ENCODE measurements around the gene FGF14.

Gene FGF14

DNA sequence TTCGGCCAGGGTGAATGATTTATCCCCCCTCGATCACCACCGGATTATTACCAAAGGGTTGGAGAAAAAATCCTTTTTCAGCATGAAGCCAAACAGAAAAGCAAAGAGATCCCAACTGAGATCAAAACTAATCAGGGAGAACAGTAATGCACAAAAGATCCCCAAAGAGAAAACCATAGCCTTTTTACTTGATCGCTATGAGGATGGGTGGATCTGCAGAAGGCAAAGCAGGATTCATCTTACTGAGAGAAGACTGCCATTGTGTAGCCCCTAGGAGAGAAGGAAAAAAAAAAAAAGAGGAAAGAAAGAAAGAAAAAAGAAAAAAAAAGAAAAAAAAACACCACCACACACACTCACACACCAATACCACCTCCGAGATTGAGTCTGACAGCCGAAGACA lies at the start of gene FGF14:
FGF14 (minus strand) TSS at position 283 of the 400 bp plus-strand sequence.
- no peak for DNase-seq

DNA sequence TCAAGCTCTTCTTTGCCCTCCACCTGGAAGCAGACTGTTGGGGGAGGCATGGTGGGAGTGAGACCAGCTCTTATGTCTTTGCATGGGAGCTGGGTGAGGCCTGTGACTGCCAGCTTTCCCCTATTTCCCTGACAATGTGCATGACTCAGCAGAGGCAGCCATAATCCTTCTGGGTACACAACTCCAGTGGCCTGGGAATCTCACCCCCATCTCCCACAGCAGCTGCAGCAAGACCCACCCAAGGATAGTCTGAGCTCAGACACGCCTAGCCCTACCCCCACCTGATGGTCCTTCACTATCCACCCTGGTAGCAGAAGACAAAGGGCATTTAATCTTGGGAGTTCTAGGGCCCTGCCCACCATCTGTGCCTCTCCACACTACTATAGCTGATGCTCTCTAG lies 41.4 kb upstream of the FGF14 start:
- DNase-seq = no peak

DNA sequence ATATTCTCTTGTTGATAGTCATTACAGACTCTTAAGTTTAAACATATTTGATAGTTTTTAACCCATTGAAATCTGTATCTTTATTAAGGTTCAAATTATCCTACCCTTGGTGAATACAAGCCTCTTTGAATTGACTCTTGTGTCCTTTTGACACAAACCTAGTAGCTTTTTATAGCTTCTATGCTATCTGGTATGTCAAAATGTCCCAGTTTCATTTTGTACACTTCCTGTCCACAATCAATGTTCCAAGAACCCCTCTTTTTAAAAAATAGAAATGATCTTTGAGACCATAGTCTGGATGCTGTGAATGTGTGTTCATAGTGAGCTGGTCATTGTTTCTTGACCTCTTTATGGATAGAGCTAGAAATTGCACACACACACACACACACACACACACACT lies 39.2 kb upstream of the FGF14 start:
- no peak for DNase-seq

DNA sequence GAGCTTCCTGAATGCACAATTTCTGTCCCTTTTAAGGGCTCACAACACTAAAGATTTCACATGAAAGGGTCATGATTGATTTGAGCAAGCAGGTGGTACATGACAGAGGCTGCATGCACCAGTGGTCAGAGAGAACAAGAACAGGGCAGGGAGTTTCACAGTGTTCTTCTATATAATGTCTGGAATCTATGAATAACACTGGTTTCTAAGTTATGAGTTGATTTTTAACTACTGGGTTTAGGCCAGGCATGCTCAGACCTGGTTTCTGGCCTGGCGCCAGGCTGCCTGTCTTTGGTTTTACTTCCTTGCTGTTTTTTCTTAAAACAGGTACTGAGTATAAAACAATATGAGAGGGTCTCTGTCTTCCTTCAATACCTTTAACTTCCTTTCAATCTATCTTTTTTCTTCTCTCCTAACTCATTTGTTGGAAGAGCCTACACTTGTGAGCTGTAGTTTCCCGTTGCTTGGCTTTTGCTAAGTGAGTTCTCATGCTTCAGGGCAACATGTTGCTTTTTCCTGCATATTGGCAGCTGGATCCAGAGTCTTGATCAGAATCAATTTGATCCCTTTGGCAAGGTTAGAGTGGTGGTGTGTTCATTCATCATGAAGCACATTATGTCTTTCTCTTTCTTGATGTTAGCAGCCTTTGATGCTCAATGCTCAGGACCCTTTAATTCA lies 38.5 kb upstream of the FGF14 start:
- no peak for DNase-seq

DNA sequence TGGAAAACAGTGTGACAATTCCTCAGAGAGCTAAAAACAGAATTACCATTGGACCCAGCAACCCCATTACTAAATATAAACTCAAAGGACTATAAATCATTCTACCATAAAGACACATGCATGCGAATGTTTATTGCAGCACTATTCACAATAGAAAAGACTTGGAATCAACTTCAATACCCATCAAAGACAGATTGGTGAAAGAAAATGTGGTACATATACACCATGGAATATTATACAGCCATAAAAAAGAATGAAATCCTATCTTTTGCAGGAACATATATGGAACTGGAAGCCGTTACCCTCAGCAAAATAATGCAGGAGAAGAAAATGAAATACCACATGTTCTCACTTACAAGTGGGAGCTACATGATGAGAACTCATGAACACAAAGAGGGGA lies 20.8 kb upstream of the FGF14 start:
- DNase-seq = no peak

DNA sequence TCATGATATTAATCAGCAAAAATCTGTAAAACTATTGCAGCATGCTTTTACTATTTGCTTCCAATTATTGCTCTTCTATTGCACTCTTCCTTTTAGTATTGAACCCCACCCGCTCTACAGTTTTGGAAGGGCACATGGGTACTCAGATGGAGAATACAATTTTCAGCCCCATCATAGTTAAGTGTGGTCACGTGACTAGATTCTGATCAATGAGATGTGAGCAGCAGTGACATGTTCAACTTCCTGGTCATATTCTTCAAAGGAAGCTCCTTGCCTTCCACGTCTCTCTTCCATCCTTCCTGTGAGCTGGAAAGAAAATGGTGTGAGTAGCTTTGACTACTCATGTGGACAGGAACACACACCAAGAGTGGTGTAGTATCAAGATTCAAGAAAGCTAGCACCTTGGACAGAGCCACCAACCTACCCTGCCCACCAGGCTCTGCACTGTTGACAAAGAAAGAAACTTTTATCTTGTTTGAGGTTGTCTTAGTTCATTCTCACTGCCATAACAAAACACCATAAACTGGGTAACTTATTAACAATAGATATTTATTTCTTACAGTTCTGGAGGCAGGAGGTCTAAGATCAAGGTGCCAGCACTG lies 3.8 kb upstream of the FGF14 start:
- no peak for DNase-seq

DNA sequence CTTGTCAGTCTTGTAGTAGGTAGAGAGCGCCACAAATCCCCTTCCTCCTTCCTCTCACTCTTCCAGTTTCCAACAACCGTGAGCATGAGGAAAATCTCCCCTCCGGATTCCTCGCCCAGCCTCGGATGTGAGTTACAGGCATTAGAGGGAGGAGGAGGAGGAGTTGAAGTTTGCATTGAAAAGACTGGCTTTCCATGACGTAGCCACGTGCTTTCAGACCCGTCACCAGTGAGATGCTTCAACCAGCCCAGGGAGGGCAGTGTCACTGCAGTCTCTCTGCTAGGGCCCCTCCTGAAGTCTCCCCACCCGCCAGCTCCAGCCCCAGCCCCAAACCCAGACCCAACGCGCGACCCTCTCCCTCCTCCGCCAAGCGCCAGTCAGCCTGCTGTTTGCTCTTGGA lies 442 bp upstream of the FGF14 start:
- DNase-seq = no peak

DNA sequence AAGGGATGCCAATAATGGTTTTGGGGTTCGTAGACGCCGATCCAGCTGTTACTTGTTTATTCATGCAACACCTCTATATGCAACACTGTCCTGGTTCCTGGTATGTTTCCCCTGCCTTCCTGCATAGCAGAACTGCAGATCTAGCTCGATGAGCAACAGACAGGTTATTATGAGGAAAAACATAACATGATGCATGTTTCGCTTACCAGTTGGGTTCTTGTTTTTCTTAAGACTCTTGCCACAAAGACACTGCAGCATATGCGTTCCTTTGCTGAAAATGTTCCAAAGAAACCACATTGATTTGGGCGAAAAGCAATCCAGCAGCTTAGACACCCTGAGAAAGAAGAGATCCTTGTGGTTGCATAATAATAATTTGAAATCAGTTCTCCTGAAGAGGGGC lies 583 bp downstream of the FGF14 start:
- DNase-seq = no peak

DNA sequence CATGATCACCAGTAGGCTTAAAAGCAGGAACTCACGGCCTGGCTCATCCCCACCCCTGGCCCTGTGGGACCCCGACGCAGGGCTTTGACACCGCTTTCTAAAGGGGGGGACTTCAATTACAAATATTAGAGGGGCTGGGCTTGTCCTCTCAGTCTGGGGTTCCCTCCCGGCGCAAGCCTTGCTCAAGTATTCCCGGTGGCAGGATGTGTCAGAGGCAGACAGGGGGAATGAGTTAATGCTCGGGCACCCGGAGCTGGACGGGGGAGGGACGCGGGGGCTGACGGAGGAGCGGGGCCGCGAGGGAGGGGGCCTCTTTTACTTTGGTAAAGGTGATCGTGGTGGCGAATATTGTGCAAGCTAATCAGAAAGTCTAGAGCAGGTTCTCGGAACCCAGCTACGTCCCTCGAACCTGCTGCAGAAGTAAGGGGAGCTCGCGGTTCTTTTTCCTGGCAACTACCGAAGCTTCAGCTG lies 1.1 kb downstream of the FGF14 start:
- no peak for DNase-seq

DNA sequence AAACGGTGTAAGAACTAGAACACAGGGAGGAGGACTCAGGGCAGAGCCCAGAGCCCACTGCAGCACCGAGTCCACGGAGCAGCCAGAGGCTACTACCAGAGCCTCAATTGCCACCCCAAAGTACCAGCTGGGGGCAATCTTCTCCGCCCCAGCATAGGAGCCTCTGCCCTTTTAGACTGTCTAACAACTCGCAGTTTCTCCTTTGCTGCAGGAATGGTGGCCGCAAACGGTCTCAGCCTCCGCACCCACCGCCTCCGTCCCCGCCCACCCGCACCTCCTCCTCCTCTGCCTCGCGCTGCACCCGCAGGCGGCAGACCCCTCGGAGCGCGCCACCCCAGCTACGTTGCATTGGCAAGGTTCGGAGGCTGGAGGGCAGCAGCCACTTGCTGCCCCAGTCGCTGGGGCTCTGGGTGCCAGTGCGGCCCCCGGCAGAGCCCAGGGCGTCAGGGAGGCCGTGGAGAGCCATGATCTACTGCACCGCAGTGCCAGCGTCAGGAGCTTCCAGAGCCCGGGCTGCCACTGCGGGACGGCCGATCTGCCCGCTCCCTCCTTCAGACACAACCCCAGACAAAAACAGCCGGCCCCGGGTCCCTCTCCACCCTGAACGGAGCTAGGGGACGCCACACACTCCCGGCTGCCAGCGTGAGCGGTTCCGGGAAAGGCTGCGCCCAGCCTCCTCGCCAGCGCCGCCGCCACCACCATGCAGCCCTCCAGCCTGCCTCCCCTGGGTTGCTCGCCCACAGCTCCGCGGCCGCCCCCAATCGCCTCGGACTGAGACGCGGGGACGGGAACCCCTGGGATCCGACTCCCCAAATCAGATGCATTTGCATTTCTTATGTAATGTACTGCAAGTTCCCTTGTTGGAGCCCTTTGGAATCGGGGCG lies 1.8 kb downstream of the FGF14 start:
- no peak for DNase-seq

DNA sequence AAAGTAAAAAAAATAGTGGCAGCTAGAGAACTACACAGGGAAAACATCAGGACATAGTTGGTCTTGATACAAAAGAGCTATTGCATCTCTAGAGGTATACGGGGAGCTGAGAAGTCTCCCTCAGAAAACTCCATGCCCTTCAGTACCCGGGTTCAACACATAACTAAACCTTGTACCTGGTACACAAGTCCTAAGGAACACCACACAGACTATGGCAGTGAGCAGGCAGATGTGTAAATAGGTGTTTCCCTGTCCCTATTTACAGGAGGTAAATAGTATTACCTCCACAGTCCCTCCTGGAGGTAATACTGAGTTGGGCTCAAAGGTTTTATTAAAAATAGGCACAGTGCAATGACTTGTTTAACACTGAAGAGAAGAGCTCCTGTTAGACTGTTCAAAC lies 5.9 kb downstream of the FGF14 start:
- no peak for DNase-seq

DNA sequence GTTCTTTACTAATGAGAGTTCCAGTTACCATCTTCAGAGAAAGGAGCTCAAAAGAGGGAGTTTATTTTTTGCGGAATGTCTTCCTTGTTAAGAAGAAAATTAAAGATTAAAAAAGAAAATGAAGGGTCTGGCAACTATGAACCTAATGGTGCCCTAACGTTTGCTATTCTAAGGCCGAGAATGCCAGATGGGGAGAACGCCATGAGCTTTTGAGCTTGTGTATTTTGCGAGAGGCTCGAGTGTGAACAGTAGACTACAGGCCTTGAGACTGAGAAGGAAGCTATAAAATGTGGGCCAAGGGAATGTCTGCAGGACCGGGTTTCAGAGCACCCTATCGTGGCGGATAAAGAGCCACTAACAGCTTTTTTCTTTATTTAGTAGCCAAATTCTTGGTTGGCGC lies 6.7 kb downstream of the FGF14 start:
- DNase-seq = no peak

DNA sequence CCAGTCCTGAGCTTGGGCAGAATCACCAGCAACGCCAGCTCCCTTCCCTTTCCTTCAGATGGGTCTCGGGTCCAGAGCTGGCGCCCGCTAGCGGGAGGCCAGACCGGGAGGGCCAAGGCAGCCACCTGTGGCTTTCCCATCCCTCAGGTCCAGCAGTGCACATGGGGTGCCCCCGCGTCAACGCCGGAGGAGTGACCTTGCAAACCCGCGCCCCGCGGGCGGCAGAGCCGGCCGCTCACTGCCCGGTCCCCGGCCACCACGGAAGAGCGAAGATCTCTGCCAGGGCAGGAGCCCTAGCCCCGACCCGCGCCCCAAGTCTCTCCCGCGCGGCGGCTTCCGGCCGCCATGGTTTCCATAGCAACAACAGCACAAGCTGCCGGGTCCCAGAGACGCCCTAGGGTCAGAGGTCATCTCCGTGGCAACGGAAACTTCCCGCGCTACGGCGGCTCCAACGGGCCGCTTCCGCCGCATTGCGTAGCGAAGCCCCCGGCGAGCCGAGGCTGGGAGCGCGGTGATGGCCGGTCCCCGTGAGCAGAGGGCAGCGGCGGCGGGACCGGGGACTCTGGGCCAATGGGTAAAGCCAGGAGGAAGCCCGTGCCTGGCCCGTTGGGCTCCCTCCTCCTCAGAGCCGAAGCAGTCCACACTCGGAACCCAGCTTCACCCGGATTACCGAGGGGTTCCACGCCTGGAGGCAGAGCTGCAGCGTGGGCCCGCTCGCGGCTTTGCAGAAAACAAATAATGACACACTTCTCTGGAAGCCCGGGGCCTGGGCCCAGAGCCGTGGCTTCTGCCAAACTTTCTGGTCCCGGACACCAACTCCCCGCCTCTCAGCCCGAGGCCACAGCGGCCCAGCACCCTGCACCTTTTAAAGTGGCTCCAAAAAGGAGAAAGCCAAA lies 7.4 kb downstream of the FGF14 start:
- peak; percentile 97 for DNase-seq

DNA sequence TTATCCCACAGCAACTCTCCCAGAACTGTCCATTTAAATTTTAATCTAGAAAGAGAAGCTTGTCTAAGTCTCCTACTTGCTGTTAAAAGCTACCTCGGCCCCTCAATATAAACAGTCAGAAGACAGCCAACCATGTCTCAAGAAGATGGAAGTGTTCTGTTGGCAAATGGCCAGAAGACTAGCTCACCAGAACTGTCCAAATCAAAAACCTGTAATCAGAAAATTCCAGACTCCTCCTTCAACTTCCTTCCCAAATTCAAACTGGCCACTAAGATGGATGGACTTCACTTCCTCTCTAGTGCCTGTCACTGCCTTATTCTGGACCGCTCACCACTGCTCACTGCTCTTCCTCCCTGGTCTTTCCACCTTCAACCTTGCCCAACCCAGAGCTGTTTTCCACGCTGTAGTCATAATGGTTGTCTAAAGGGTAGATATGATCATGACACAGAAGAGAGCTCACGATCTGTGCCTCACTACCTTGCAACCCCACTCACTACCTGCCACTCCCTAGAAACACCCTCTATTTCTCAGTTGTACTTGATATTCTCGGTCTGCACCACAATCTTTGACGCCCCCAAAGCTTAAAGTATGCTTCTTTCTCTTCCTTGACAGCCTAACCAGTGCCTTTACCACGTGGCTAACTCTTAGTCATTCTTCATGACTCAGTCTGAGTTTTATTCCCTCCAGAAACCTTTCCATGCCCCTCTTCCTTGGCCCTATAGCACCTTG lies 9.2 kb downstream of the FGF14 start:
- DNase-seq = no peak

DNA sequence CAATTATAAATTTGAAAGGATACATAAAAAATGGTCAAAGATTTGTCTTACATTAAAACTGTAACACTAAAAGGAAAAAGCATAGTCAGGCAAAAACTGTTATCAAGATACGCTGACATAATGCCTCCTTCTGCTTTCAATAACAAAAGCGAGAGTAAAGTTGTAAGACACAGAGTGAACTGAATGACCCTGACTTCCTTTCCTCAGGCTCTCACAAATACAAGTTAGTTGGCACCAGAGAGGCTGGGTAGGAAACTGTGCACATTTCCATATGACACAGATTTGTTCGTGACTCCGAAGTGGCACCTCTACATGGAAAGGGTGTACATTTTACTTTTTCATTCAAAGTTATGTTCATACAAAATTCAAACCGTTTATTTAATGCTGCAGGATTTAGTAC lies 15.4 kb downstream of the FGF14 start:
- no peak for DNase-seq

DNA sequence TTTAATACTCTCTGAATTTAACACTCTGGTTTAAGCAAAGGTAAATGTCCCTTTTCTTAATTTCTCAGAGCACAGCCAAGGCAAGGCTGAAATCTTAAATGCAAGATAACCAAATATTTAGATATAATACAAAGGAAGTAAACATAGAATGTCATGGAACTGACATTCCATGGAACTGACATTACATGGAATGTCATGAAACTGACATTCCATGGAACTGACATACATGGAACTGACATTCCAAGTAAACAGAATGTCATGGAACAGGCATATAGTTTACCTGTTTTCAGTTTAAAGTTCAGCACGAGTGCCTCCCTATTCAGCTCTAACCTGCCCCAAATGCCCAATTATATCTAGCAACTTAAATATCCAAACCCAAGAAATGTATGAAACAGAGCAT lies 21.8 kb downstream of the FGF14 start:
- no peak for DNase-seq

DNA sequence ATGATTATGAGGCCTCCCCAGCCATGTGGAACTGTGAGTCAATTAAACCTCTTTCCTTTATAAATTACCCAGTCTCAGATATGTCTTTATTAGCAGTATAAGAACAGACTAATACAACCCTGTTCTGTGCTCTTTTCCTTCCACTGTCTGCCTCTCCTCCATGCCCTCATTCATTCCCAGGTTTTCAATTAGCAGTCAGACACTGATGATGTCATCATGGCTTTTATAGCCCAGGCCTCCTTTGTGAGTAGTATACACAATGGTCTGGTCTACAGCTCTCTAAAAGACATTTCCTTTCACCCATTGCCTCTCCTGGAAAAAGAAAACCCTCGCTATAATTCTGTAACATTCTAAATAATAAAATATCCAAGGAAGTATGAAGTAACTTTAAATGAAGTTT lies 25.5 kb downstream of the FGF14 start:
- no peak for DNase-seq

DNA sequence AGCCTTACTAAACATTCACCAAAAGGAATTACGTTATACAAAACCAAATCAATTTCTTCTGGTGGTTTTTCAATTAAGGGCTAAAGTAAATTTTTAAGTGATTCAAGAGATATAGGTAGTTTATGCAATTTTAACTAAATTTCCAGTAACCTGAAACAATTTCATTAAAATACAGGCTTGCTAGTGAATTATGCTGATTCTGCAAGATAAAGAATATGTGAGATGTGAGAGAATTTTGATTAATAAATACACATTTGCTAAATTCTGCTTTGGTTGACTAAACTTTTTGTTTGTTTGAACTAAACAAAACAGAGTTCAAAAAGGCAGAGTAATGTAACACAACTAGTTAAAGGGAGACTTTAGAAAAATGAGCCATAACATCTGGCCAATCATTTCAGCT lies 27.1 kb downstream of the FGF14 start:
- DNase-seq = no peak

DNA sequence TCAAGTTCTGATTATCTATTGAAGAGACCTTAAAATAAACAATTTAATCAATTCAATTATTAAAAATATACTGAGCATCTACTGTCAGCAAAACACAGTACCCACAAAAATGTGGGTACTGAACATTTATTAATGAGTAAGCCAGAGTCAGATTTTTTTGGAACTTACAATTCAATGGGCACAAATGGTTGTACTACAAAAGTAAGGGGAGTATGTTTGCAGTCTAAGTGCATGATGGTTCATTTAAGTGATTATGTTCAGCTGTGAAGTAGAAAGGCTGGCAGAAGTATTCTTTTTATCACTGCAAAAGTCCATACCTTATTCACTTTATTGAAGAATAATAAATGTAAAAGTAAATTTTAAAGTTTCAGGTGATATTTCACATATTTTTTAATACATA lies 27.6 kb downstream of the FGF14 start:
- no peak for DNase-seq

DNA sequence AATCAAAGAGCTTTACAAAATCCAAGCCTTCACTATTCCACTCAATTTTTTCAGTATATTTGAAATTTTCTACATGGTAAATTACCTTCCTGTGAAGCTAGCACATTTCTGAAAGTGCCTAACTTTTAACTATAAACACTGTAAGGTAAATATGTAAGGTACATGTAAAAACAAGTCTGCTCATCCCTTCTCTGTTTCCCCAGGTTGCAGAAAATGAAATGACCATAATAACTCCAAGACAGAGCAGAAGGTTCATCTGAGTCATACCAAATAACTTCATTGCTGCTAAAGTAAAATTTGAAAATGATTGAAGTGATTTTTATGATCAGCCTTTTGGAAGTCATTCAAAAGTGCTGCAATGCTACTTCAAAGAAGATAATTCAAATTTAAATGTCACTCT lies 28.6 kb downstream of the FGF14 start:
- no peak for DNase-seq

DNA sequence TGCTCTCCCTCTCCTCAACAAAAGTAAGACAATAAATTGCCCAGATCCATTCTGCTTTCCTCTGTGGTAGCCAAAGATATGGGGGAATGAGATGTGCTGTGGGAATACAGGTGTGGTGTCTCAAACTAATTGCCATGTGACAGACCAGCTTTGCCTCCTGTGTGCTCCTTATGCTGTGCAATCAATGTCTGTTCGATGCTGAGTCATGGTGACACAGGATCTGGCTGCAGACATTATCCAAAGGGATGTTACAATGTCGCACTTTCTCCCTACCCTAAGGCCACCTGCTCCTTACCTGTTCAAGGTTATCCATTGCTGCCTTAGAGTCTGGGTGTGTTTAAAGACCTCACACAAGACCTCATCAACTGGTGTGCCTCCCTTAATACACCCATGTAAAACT lies 32.5 kb downstream of the FGF14 start:
- no peak for DNase-seq

DNA sequence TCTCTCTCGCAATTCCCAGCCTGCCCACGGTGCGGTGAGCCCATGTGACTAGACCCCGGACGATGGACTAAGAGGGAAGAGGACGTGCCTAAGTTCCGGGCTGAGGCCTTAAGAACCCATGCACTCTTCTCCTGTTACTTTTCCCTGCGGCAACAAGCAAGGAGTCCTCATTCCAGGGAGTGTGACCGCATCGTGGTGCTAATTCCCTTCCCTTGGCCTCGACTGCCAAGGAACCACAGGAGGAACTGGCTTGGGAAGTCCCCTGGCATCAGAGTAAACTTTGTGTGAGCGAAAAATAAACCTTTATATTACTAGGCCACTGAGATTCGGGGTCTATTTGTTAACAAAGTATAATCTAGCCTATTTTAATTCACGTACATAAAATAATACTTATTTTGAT lies 34.0 kb downstream of the FGF14 start:
- DNase-seq = no peak
